Activated T-helper 1 cell treated with anti-CD3 and anti-CD28 coated beads, Interleukin-2, amount 50 U/mL, for 16 hours (primary cell): ENCODE data around the gene OR4D10.
"Not testable (repeated sequence)": the region's sequence is repeated elsewhere in the genome, so short reads cannot be mapped to it uniquely, and the experiment has no call there.

ENCODE experiments used
- DNase-seq, 2 donors: peaks; one replicate each; pipeline ENCODE4 v3.0.0-alpha.2; 2020; ENCODE audit warnings: low read depth in 1 of 2, low spot score in 1 of 2

Gene OR4D10

DNA sequence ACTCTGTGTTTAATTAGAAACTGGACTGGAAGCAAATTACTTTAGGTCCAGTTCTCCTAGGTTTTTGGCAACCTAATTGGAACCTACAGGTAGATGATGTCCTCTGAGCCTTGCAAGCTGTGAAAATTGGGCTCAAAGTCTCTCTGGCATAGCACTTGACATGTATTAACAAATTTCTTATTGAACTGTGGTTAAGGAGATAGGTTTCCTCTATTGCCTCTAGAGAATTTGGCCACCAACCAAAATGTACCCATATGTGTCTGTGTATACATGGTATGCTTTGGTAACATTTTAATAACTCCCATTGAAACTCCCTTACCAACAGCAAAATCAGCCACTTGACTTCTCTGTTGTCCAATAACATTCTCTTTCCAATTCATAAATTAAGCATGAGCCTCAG, at the start of gene OR4D10:
OR4D10 (plus strand) TSS at position 301 of the 400 bp plus-strand sequence. CDS start 4,115 bp downstream, outside the sequence.
- DNase-seq = no peak

DNA sequence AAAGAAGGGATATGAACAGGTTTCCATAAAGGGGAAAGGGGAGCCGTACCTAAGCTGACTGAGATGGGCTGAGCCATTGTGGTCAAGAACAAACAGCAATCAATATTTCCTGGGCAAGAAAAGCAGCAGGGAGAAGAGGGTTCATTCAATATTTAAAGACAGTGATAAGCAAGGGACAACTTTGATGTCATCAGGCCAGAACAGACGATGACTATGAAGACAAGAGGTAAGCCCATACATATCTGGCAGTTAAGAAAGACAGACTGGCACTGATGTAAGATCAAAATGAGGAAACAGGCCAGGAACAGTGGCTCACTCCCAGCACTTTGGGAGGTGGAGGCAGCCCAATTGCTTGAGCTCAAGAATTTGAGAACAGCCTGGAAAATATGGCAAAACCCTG, 49.3 kb upstream of the OR4D10 start:
- no peak for DNase-seq

DNA sequence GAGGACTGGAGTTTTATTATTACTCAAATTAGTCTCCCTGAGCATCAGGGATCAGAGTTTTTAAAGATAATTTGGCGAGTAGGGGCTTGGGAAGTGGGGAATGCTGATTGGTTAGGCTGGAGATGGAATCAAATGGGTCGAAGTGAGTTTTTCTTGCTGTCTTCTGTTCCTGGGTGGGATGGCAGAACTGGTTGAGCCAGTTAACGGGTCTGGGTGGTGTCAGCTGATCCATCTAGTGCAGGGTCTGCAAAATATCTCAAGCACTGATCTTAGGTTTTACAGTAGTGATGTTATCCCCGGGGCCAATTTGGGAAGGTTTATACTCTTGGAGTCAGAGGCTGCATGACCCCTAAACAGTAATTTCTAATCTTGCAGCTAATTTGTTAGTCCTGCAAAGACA, 48.0 kb upstream of the OR4D10 start:
- DNase-seq = no peak

GRCh38 chr11:59426361-59427067, 46.6 kb upstream of the OR4D10 start, which contains the start of gene OR5A2:
Gene OR5A2, minus strand, starts transcription at chr11:59426413. Its CDS starts 3,460 bp downstream, at chr11:59422953.
- no peak for DNase-seq

- DNase-seq = no peak
These were observed 46.1 kb upstream of the OR4D10 start for GRCh38 chr11:59427068-59427382.

DNA sequence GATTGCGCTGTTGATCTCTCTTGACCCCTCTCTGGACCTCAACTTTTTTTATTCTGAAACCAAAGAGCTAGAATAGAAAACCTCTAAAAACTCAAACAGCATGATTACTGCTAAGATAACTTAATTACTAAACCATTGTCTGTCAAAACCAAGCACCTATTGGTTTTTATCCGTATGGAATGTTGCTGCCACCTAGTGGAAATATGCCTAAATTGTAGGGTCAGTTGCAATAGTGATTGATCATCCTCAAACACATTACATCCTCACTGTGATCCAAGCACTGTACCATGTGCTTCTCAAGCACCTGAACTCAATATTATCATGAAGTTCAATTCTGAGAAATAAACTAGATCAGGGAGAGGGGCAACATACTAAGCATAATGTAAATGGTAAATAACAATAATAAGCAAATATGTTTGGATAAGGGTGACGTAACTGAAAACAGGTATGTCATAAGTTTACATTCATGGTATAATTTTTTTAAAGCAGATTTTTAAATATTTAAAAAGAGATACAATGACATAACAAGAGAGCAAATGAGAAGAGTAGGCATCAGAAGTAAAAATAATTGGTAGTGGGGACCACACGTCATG, 43.1 kb upstream of the OR4D10 start:
- no peak for DNase-seq

- no peak for DNase-seq
These were observed 36.9 kb upstream of the OR4D10 start, which contains the start of gene OR5A1 for GRCh38 chr11:59436169-59436568. Gene OR5A1, plus strand, starts transcription at chr11:59436469. Its CDS starts 6,700 bp downstream, at chr11:59443169.

GRCh38 chr11:59437770-59438169, 35.3 kb upstream of the OR4D10 start:
- DNase-seq = no peak

DNA sequence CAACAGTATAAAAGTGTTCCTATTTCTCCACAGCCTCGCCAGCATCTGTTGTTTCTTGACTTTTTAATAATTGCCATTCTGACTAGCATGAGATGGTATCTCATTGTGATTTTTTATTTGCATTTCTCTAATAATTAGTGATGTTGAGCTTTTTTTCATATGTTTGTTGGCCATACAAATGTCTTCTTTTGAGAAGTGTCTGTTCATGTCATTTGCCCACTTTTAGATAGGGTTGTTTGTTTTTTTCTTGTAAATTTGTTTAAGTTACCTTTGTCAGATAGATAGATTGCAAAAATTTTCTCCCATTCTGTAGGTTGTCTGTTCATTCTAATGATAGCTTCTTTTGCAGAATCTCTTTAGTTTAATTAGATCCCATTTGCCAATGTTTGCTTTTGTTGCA, 27.5 kb upstream of the OR4D10 start:
- not testable (repeated sequence) for DNase-seq

- no peak for DNase-seq
These were observed 24.6 kb upstream of the OR4D10 start for GRCh38 chr11:59448484-59448883.

- DNase-seq = no peak
These were observed 16.5 kb upstream of the OR4D10 start, which contains the start of gene OR4D6 for GRCh38 chr11:59456661-59457060. Gene OR4D6, plus strand, starts transcription at chr11:59456961. Its CDS starts 0 bp downstream, at chr11:59456961.

GRCh38 chr11:59459916-59460315, 13.2 kb upstream of the OR4D10 start:
- DNase-seq = no peak

DNA sequence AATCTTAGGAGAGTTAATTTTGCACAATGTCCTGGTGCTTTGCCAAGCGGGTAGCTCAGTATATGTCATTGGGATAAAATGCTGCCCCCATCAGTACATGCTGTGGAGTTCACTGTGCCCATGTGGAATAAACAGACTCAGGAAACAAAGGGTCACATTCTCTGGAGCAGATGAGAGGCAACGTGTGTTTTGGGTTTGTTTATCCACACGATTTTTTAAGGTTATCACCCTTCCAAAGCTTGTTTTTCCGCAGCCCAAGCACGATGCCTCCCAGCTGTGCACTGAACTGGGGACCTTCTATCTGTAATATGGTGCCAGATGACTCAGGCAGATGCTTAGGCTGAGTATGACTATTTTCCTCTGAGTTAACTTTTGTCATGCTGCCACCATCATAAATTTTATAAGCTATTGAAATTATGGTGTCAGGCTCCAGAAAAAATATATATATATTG, 9.9 kb upstream of the OR4D10 start:
- no peak for DNase-seq

GRCh38 chr11:59475176-59475575, 2.1 kb downstream of the OR4D10 start:
- DNase-seq = no peak

GRCh38 chr11:59479906-59480305, 6.8 kb downstream of the OR4D10 start:
- no peak for DNase-seq

- no peak for DNase-seq
These were observed 7.2 kb downstream of the OR4D10 start for GRCh38 chr11:59480359-59480758.

DNA sequence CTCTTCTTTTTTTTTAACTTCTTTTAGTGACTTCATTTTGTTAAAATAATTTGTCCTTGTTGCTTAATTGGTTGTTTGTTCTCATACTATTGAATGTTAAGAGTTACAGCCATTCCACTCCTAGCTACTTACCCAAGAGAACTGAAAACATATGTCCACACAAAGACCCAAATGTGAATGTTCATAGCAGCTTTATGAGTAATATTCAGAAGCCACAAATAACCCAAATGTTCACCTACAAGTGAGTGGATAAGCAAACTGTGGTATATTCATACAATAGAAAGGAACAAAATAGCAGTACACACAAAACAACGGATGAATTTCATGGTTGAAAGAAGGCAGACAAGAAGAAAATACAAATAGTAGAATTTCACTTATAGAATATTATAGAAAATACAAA, 28.8 kb downstream of the OR4D10 start:
- DNase-seq = no peak

- no peak for DNase-seq
These were observed 30.2 kb downstream of the OR4D10 start, which contains the start of gene OR4D11 for GRCh38 chr11:59503276-59503675. Gene OR4D11, plus strand, starts transcription at chr11:59503576. Its CDS starts 0 bp downstream, at chr11:59503576.

DNA sequence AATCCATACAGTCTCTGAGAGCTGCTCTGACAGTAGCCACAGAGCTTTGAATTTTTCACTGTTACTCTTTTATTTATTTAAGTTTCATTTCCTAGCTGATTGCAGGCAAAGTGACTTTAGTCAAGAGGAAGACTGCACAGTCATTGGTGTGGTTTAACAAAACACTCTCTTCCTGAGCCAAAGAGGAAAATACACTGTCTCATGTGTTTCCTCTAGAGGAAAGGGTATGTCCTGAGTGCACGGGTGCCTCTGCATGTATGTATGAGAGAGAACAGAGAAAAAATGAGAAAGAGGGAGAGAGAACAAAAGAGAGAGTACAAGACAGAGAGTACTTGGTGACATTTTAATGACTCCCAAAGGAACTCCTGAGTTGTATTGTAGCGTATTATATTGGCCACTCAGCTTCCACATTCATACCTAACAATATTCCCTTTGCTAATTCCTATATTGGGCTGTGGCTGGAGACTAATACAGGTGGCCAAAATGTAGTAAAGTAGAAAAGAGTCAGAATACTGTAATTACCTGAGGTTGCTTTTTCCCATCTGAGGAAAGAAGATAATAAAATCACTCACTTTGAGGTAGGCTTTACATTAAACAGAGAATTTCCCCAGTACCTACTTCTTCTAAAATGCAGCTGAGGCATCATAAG, 38.0 kb downstream of the OR4D10 start, which contains the start of gene OR4D9:
OR4D9 (plus strand) TSS at position 599 of the 649 bp plus-strand sequence. CDS start 3,374 bp downstream, outside the sequence.
- DNase-seq = no peak

DNA sequence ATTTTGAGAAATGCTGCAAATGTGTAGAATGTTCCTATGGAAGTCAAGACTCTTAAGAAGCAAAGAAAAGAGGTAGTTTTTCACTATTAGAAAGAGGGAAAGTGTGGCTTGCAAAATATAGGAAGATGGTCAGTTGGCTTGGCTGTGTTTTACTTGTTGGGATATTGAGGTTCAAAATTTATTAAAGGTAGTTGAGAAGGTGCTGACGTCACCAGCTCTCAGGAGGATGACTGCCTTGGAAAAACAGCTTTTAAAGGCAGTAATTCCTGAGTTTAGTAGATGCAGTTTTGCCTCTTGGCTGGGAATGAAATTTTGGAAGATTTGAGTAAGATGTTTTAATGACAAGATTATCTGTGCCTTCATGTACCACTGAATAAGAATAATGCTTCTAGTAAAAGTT, 38.6 kb downstream of the OR4D10 start:
- no peak for DNase-seq

DNA sequence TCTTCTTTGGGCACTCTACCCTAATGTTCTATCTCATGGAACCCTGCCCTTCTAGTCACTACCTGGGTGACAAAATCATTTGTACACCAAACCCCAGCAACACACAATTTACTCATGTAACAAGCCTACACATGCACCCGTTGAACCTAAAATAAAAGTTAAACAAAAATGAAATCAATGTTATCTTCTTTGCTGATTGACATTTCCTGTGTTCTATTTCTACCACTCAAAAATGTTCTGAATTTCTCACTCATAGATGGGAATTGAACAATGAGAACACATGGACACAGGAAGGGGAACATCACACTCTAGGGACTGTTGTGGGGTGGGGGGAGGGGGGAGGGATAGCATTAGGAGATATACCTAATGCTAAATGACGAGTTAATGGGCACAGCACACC, 47.0 kb downstream of the OR4D10 start:
- DNase-seq = not testable (repeated sequence)

- no peak for DNase-seq
These were observed 47.6 kb downstream of the OR4D10 start for GRCh38 chr11:59520741-59521140.
